ENCODE results near the gene SCEL.

Gene SCEL

GRCh38 chr13:77522444-77522843 is 13.1 kb upstream of the SCEL start:
- TF ChIP-seq EZH2phosphoT487 (IDR thresholded peaks at IDR 0.05; ENCODE audit: low read length) (no peak), CTCF (IDR thresholded peaks at IDR 0.05; ENCODE audit: low read length) (no peak), EZH2 (optimal IDR thresholded peaks at IDR 0.05; ENCODE audit: low read depth, low read length) (no peak)
- Histone ChIP-seq H3K4me1 (ENCODE audit: low read length) (no peaks in the 10 kb centered on the region), H3K27ac (ENCODE audit: low read length) (no peak overlapping the region), H3F3A (ENCODE audit: insufficient read depth, low read length) (no peaks in the 10 kb centered on the region), H3K4me2 (ENCODE audit: low read depth, low read length) (no peak overlapping the region), H3K27me3 (replicated peaks; ENCODE audit: insufficient read depth, low read length) (no peaks in the 10 kb centered on the region), H4K20me1 (ENCODE audit: insufficient read depth, low read length) (no peaks in the 10 kb centered on the region), H3K79me2 (ENCODE audit: low read length) (no peaks in the 10 kb centered on the region), H3K9me2 (replicated peaks; ENCODE audit: insufficient read depth, low read length) (no peaks in the 10 kb centered on the region), H2AFZ (ENCODE audit: low read length) (no peak overlapping the region), H3K9ac (ENCODE audit: low read length) (no peak overlapping the region), H3K4me3 (ENCODE audit: low read length) (no peak overlapping the region), H3K9me3 (replicated peaks; ENCODE audit: insufficient read depth, low read length) (no peaks in the 10 kb centered on the region), H3K36me3 (replicated peaks; ENCODE audit: insufficient read depth, low read length) (no peaks in the 10 kb centered on the region)
- no peak for DNase-seq

- TF ChIP-seq EZH2 (optimal IDR thresholded peaks at IDR 0.05; ENCODE audit: low read depth, low read length) (no peak), EZH2phosphoT487 (IDR thresholded peaks at IDR 0.05; ENCODE audit: low read length) (no peak), CTCF (IDR thresholded peaks at IDR 0.05; ENCODE audit: low read length) (no peak)
- no peak for DNase-seq
- no peaks in the 10 kb centered on the region for H3K79me2 ChIP-seq (ENCODE audit: low read length)
- H2AFZ ChIP-seq (ENCODE audit: low read length) = no peak overlapping the region
- H3K4me1 ChIP-seq (ENCODE audit: low read length) = no peaks in the 10 kb centered on the region
- H3K9ac ChIP-seq (ENCODE audit: low read length) = no peak overlapping the region
- no peak overlapping the region for H3K4me2 ChIP-seq (ENCODE audit: low read depth, low read length)
- no peaks in the 10 kb centered on the region for H3K36me3 ChIP-seq (replicated peaks; ENCODE audit: insufficient read depth, low read length)
- H3K4me3 ChIP-seq (ENCODE audit: low read length) = no peak overlapping the region
- no peak overlapping the region for H3K27ac ChIP-seq (ENCODE audit: low read length)
- H3K27me3 ChIP-seq (replicated peaks; ENCODE audit: insufficient read depth, low read length) = no peaks in the 10 kb centered on the region
- H3K9me3 ChIP-seq (replicated peaks; ENCODE audit: insufficient read depth, low read length) = no peaks in the 10 kb centered on the region
- H3K9me2 ChIP-seq (replicated peaks; ENCODE audit: insufficient read depth, low read length) = no peaks in the 10 kb centered on the region
- H3F3A ChIP-seq (ENCODE audit: insufficient read depth, low read length) = no peaks in the 10 kb centered on the region
- H4K20me1 ChIP-seq (ENCODE audit: insufficient read depth, low read length) = no peaks in the 10 kb centered on the region
Observed at GRCh38 chr13:77523386-77523785, 12.1 kb upstream of the SCEL start.

GRCh38 chr13:77523834-77524728 is 11.4 kb upstream of the SCEL start:
- Histone ChIP-seq H3F3A (ENCODE audit: insufficient read depth, low read length) (no peaks in the 10 kb centered on the region), H3K27me3 (replicated peaks; ENCODE audit: insufficient read depth, low read length) (no peaks in the 10 kb centered on the region), H3K79me2 (ENCODE audit: low read length) (no peaks in the 10 kb centered on the region), H3K4me2 (ENCODE audit: low read depth, low read length) (no peak overlapping the region), H3K4me3 (ENCODE audit: low read length) (no peak overlapping the region), H3K9ac (ENCODE audit: low read length) (no peak overlapping the region), H2AFZ (ENCODE audit: low read length) (no peak overlapping the region), H3K4me1 (ENCODE audit: low read length) (peaks cover 4% of the 10 kb centered on the region; the same call in 1 of the 2 replicates), H3K9me2 (replicated peaks; ENCODE audit: insufficient read depth, low read length) (no peaks in the 10 kb centered on the region), H3K36me3 (replicated peaks; ENCODE audit: insufficient read depth, low read length) (no peaks in the 10 kb centered on the region), H3K9me3 (replicated peaks; ENCODE audit: insufficient read depth, low read length) (no peaks in the 10 kb centered on the region), H4K20me1 (ENCODE audit: insufficient read depth, low read length) (no peaks in the 10 kb centered on the region), H3K27ac (ENCODE audit: low read length) (no peak overlapping the region)
- TF ChIP-seq EZH2phosphoT487 (IDR thresholded peaks at IDR 0.05; ENCODE audit: low read length) = no peak
- no peak for TF ChIP-seq CTCF (IDR thresholded peaks at IDR 0.05; ENCODE audit: low read length)
- TF ChIP-seq EZH2 (optimal IDR thresholded peaks at IDR 0.05; ENCODE audit: low read depth, low read length) = no peak
- no peak for DNase-seq

Measured in MM.1S (cell line).